Large intestine (tissue), 3 donors: ENCODE results near the gene DDX41. TPM values are rescaled to one million over a fixed set of nuclear protein-coding genes. Genes with fewer than 3 reads are reported as not detected.
"Not testable (repeated sequence)": the region's sequence is repeated elsewhere in the genome, so short reads cannot be mapped to it uniquely, and the experiment has no call there.

ENCODE experiments used
- DNase-seq, 2 donors: peaks; one replicate each; pipeline versions ENCODE4 v3.0.0 to v3.0.0-alpha.2; 2013
- H3K27ac ChIP-seq: one replicate; pipeline ENCODE4 v1.5.1; 2013; ENCODE audit warnings: low read length
- H3K27me3 ChIP-seq: 2 replicates; pipeline ENCODE4 v1.6.1; 2013; ENCODE audit warnings: low read length; ENCODE audit not compliant: control insufficient read depth, insufficient read depth
- H3K36me3 ChIP-seq: 2 replicates; pipeline ENCODE4 v1.6.1; 2013; ENCODE audit warnings: low read length; ENCODE audit not compliant: control insufficient read depth, insufficient read depth
- H3K4me1 ChIP-seq: one replicate; pipeline ENCODE4 v1.6.1; 2013; ENCODE audit warnings: low read length; ENCODE audit not compliant: control insufficient read depth, insufficient read depth
- H3K4me3 ChIP-seq: one replicate; pipeline ENCODE4 v1.5.1; 2013; ENCODE audit warnings: low read length
- H3K9me3 ChIP-seq: one replicate; pipeline ENCODE4 v1.6.1; 2013; ENCODE audit warnings: mild to moderate bottlenecking, low read depth, low read length, moderate library complexity; ENCODE audit not compliant: control insufficient read depth
- WGBS: methylation state at CpG from one replicate; pipeline ENCODE4 v1.1.5; 2013; ENCODE audit warnings: low lambda C conversion rate; ENCODE audit not compliant: insufficient coverage; 5-methylcytosine and 5-hydroxymethylcytosine counted together
- polyA plus RNA-seq: library from polyadenylated mRNA; unstranded; fragments of 120-200 nt; gene quantifications from one replicate; pipeline ENCODE4 v1.2.1, GENCODE V29; 2013

Gene DDX41
- polyA plus RNA-seq, 1 donor, result 94.2 TPM

DNA sequence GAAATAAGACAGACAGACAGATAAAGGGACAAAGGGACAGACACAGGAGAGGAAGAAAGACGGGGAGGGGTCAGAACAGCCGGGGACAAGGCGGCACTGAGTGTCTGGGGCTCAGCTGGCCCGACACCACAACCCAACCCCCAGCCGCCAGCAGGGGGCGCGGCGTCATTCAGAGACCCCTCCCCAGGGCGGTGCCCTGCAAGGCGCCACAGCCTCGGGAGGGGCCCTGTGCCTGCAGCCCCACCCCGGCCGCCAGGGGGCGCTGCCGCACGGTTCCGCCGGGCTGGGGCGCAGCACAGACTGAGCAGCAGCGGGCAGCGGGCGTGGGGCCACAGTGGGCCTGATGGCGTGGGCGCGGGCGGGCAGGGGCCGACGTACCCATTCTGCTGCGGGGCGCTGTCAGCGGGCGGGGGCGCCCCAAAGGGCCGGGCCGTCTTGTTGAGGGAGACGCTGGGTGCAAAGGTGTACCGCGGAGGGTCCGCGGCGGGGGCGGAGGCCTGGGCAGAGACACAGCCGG lies 25.3 kb downstream of the DDX41 start:
- Histone ChIP-seq H3K4me3 (no peak overlapping the region), H3K27ac (no peak overlapping the region), H3K9me3 (no peaks in the 10 kb centered on the region), H3K27me3 (no peaks in the 10 kb centered on the region), H3K4me1 (peaks cover 20% of the 10 kb centered on the region), H3K36me3 (peaks cover 40% of the 10 kb centered on the region)
- DNase-seq, result no peak
- WGBS, result 80% methylated on average over 1 of the region's 43 CpGs

DNA sequence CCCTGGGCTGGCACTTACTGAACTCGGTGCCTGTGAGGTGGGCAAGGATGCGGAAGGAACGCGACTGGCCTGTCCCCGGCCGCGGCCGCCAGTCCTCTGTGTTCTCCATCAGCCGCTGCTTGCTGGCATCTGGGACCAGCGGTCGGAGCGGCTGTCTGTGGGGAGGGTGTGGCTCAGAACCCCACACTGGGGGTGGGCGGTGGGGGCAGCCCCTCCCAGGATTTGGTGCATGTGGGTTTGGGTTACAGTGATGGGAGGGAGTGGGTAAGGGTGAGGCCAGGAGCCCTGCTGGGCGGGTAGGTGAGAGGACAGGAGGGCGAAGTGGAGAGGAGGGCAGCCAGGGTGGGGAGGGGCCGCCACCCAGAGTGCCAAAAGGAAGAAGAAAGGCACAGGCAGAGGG lies 25.8 kb downstream of the DDX41 start:
- Histone ChIP-seq H3K27ac (no peak overlapping the region), H3K4me3 (no peak overlapping the region)
- no peak for DNase-seq

DNA sequence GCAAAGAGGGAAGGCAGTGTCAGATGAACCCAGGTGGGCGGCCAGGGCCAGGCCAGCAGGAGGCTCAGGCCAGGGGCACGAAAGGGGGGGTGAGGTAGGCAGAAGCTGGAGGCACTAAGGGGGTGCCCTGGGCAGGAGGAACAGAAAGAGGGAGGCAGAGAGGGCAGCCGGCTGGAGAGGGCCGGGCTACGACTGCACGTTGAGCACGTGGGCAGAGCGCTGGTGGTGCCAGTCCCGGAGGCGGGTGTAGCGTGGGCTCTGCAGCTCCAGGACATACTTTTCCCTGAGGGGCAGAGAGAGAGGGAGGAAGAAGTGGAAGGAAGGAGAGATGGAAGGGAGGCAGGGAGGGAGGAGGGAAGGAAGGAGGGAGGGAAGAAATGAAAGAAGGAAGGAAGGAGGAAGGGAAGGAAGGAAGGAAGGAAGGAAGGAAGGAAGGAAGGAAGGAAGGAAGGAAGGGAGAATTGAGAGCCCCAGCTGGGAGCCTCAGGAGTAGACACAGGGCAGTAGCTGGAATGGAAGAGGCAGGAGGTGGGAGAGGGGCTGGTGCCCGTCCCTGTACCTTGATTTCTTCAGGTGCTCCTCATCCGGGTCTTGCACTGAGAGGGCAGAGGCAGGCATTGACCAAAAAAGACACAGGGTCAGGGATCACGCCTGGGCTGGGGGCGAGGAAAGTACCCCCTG lies 26.3 kb downstream of the DDX41 start:
- no peak for DNase-seq
- Histone ChIP-seq H3K4me1 (peaks cover 20% of the 10 kb centered on the region), H3K27ac (no peak overlapping the region), H3K4me3 (no peak overlapping the region), H3K9me3 (no peaks in the 10 kb centered on the region), H3K27me3 (no peaks in the 10 kb centered on the region), H3K36me3 (peaks cover 42% of the 10 kb centered on the region)
- 100% methylated on average over 1 of the region's 15 CpGs for WGBS

More for the DNA sequence above, 25.8 kb downstream of the DDX41 start:
- Histone ChIP-seq H3K9me3 (no peaks in the 10 kb centered on the region), H3K36me3 (peaks cover 42% of the 10 kb centered on the region), H3K4me1 (peaks cover 20% of the 10 kb centered on the region), H3K27me3 (no peaks in the 10 kb centered on the region)
- 82% methylated on average over 2 of the region's 16 CpGs for WGBS

DNA sequence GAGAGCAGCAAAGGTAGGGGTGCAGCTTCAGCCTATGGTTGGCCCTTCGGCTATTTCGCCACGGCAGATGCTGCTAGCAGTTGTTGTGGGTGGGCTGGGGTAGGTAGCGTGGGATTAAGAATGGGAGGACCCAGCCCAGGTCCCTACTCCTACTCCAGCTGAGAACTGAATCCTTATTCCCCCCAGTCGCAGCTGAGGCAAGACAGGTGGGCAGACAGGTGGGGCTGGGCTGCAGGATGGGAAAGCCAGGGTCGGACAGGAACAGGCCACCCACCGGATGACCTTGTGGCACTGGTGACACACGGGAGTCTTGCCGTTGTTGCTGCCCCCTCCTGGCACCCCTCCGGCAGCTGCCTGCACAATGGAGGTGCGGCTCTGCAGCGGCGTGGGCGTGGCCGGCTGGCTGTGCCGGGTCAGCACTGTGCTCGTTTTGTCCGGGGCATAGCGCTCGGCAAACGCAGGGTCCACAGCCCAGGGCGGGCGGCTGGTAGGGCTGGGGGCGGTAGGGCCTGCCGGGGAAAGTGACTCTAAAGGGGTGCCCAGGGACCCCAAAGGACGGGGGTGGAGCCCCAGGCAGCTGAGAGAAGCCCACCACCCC lies 27.5 kb downstream of the DDX41 start:
- Histone ChIP-seq H3K27me3 (no peaks in the 10 kb centered on the region), H3K36me3 (peaks cover 45% of the 10 kb centered on the region), H3K4me1 (peaks cover 14% of the 10 kb centered on the region), H3K4me3 (no peak overlapping the region), H3K9me3 (no peaks in the 10 kb centered on the region), H3K27ac (no peak overlapping the region)
- no CpG with 5 or more reads among the region's 26 CpGs for WGBS
- DNase-seq, result peak; percentile 51 to 54

DNA sequence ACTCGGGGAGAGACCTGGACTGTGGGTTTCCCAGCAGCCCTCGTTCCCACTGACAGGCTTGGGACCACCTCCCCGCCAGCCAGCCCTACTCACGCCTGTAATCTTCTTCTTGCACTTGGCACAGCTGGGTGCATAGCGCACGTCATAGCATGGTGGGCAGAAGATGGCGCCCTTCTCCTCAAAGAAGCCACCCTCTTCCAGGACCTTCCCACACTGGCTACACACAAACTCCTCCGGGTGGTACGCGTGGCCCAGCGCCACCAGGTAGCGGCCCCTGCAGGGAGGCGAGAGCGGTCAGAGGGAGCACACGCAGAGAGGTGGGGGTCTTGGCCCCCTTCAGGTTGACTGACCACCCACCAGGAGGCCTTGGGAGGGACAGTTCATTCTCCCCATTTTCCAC lies 28.8 kb downstream of the DDX41 start:
- DNase-seq, result no peak
- H3K27me3 ChIP-seq, result no peaks in the 10 kb centered on the region
- H3K27ac ChIP-seq, result no peak overlapping the region
- H3K4me1 ChIP-seq, result peaks cover 6% of the 10 kb centered on the region
- no peak overlapping the region for H3K4me3 ChIP-seq
- WGBS, result no CpG with 5 or more reads among the region's 15 CpGs
- peaks cover 46% of the 10 kb centered on the region for H3K36me3 ChIP-seq
- H3K9me3 ChIP-seq, result no peaks in the 10 kb centered on the region

DNA sequence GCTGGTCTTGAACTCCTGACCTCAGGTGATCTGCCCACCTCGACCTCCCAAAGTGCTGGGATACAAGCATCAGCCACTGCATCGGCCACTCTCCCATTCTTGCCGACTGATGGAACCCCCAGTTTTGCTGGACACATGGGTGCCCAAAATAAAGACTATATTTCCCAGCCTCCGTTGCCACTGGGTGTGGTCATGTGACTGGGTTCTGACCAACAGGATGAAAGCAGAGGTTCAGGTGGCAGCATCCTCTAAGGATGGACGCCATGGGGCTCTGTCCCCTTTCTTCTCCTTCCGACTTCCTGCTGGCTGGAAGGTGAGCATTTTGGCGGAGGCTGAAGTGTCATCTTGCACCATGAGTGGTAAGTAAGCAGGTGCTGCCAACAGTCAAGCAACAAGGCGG lies 29.6 kb downstream of the DDX41 start:
- no CpG with 5 or more reads among the region's 8 CpGs for WGBS

DNA sequence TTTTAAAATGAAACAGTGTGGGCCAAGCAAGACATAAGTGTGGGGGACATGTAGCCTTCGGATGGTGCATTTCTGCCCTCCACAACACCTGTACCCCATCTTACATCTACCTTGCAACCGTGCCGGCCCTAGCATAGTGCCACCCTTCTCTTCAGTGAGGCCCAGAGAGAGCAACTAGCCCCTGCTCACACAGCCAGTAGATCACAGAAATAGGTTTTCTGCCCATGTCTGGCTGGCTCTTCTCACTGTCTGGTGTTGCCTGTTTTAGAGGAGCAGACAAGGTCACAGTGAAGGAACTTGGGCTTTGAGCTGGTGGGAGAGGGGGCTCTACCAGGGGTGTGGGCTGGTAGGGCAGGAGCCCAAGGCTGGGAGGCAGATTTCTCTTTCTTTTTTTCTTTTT lies 30.5 kb downstream of the DDX41 start:
- no peak for DNase-seq
- WGBS, result no CpG with 5 or more reads among the region's 3 CpGs
- Histone ChIP-seq H3K36me3 (peaks cover 44% of the 10 kb centered on the region), H3K4me1 (peaks cover 6% of the 10 kb centered on the region), H3K27me3 (no peaks in the 10 kb centered on the region), H3K4me3 (no peak overlapping the region), H3K27ac (no peak overlapping the region), H3K9me3 (no peaks in the 10 kb centered on the region)

More for the DNA sequence above, 29.6 kb downstream of the DDX41 start:
- Histone ChIP-seq H3K4me3 (no peak overlapping the region), H3K4me1 (peaks cover 6% of the 10 kb centered on the region), H3K36me3 (peaks cover 41% of the 10 kb centered on the region), H3K9me3 (no peaks in the 10 kb centered on the region), H3K27me3 (no peaks in the 10 kb centered on the region), H3K27ac (no peak overlapping the region)
- DNase-seq, result no peak

DNA sequence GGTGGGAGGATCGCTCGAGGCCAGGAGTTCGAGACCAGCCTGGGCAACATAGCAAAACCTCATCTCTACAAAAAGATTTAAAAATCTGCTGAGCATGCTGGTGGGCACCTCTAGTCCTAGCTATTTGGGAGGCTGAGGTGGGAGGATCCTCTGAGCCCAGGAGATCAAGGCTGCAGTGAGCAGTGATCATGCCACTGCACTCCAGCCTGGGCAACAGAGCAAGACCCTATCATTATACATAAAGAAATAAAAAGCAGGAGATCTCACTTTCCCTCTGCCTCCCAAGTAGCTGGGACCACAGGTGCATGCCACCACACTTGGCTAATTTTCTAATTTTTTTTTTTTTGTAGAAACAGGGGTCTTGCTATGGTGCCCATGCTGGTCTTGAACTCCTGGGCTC lies 31.0 kb downstream of the DDX41 start:
- WGBS, result no CpG with 5 or more reads among the region's 3 CpGs
- H3K27ac ChIP-seq, H3K4me3 ChIP-seq, DNase-seq, H3K27me3 ChIP-seq, H3K4me1 ChIP-seq, H3K9me3 ChIP-seq: not testable (repeated sequence)
- H3K36me3 ChIP-seq, result peaks cover 39% of the 10 kb centered on the region

DNA sequence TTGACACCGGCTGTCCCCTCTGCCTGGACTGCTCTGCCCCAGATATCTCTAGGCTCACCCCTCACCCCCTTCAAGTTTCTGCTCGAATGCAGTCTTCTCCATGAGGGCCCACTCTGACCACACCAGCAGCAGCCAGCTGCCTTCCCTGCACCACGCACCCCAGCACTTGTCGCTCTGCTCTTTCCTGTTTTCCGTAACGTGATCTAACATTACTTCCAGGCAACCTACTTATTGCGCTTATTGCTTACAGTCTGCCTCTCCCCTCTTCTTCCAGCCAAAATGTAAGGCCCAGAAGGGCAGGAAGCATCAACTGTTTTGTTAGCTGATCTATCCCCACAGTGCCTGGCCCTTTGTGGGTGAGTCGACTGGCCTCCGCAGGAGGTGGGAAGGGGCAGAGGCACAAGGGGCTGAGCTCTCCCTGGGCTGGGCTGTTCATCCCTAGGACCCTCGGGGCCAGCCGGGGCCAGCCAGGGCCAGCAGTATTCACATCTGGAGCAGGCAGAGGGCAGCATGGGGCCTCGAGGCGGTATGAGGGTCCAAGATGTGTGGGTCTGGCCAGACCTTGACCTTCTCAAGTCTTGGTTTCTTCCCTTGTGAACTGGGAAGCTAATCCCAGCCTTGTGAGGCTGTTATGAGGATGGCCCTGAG lies 31.7 kb downstream of the DDX41 start:
- H3K27me3 ChIP-seq, result no peaks in the 10 kb centered on the region
- no peak overlapping the region for H3K4me3 ChIP-seq
- DNase-seq, result no peak
- H3K27ac ChIP-seq, result no peak overlapping the region
- peaks cover 6% of the 10 kb centered on the region for H3K4me1 ChIP-seq
- peaks cover 36% of the 10 kb centered on the region for H3K36me3 ChIP-seq
- no CpG with 5 or more reads among the region's 13 CpGs for WGBS
- H3K9me3 ChIP-seq, result no peaks in the 10 kb centered on the region

DNA sequence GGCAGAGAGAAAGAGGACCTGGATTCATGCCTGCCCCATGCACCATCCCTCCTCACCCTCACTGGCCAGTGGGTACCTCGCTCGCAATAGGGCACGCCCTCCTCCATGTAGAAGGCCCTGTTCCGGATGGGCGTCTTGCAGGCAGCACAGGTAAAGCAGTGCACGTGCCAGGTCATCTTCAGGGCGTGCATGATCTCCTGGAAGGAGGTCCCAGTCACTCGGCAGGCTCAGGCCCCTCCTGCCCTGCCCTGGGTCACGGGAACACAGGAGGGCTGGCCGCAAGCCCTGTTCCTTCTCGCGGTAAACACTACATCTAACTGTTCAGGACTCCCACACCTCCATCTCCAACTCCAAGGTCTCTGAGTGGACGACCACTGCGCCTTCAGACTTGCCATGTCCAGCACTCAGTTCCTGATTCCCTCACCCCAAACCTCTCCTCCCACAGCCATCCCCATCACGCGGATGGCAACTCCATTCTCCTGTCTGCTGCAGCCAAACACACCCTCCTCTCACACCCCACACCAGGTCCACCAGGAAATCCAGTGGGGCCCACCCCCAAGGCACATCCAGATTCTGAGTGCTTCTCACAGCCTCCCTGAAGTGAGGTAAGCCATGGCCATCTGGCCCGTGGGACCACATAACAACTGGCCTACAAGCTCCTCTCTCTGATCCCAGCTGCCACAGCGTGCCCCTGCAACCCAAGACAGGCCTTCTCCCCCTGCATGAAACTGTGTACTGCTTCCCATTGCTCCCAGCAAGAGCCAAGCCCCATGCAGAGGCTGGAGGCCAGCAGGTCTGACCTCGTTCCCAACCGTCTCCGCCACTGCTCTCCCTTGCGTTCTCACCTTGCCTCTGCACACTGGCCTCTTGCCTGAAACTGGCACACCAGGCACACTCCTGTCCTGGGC lies 32.5 kb downstream of the DDX41 start:
- H3K36me3 ChIP-seq, result peaks cover 33% of the 10 kb centered on the region
- no peak for DNase-seq
- no peak overlapping the region for H3K4me3 ChIP-seq
- no peak overlapping the region for H3K27ac ChIP-seq
- WGBS, result no CpG with 5 or more reads among the region's 22 CpGs
- no peaks in the 10 kb centered on the region for H3K27me3 ChIP-seq
- no peaks in the 10 kb centered on the region for H3K9me3 ChIP-seq
- peaks cover 5% of the 10 kb centered on the region for H3K4me1 ChIP-seq
